DOHH2 (cell line): ENCODE measurements around the gene P2RX3.

ENCODE experiments used
- CTCF ChIP-seq: fragments of 200-600 bp; sonication (generic); IDR thresholded peaks from one replicate; pipeline ENCODE4 v1.5.1; 2014; ENCODE audit warnings: antibody characterized with exemption, mild to moderate bottlenecking, low read depth, low read length; ENCODE audit not compliant: poor library complexity, severe bottlenecking
- EZH2phosphoT487 ChIP-seq: fragments of 200-600 bp; sonication (generic); IDR thresholded peaks from 2 replicates; pipeline ENCODE4 v1.6.1; 2017; ENCODE audit warnings: borderline replicate concordance, mild to moderate bottlenecking, antibody characterized with exemption, low read length, moderate library complexity, mixed read lengths

GRCh38 chr11:57354699-57355098 is 16.5 kb downstream of the P2RX3 start:
- no peak for TF ChIP-seq CTCF
- TF ChIP-seq EZH2phosphoT487: no peak
